K562 (cell line): ENCODE measurements around the gene ACAP3. TPM values are rescaled to one million over a fixed set of nuclear protein-coding genes. Genes with fewer than 3 reads are reported as not detected.

Experiments
- NONO ChIP-seq, 2 experiments: fragments of 200-400 bp in 1 of 2; fragments of 450-650 bp in 1 of 2; formaldehyde crosslinking in 1 of 2; IDR thresholded peaks; 2 replicates each; pipeline ENCODE4 v1.6.1; 2017; ENCODE audit warnings: low read depth in 2 of 2, mild to moderate bottlenecking in 2 of 2, moderate library complexity in 2 of 2, low read length in 1 of 2
- PHF8 ChIP-seq: fragments of 200-600 bp; sonication (generic); IDR thresholded peaks from 2 replicates; pipeline ENCODE4 v1.6.1; 2012; ENCODE audit warnings: mixed run types, mild to moderate bottlenecking, inconsistent platforms, low read length, moderate library complexity, borderline replicate concordance
- RBFOX2 ChIP-seq: fragments of 200-400 bp; formaldehyde crosslinking; IDR thresholded peaks from 2 replicates; pipeline ENCODE4 v1.6.1; 2017; ENCODE audit warnings: low read depth, mild to moderate bottlenecking, low read length, moderate library complexity
- REST ChIP-seq, 2 experiments: fragments of 450-650 bp; formaldehyde crosslinking in 1 of 2; IDR thresholded peaks; 2 replicates each; pipeline versions ENCODE4 v1.4.0 to v1.6.1; 2014 to 2020; ENCODE audit warnings: mild to moderate bottlenecking in 2 of 2, borderline replicate concordance in 1 of 2, low read depth in 1 of 2
- ZNF347 ChIP-seq: fragments of 450-650 bp; formaldehyde crosslinking; IDR thresholded peaks from 2 replicates; pipeline ENCODE4 v1.4.0; 2020; ENCODE audit warnings: low read depth, mild to moderate bottlenecking, moderate library complexity
- ZNF584 ChIP-seq: fragments of 200-800 bp; sonication (Bioruptor generic); IDR thresholded peaks from 2 replicates; pipeline ENCODE4 v1.6.1; 2016; ENCODE audit warnings: low read depth, mild to moderate bottlenecking, missing genetic modification characterization, missing compliant biosample characterization
- ZNF79 ChIP-seq: fragments of 250-450 bp; sonication (Bioruptor Pico); IDR thresholded peaks from 2 replicates; pipeline ENCODE4 v1.4.0; 2020; ENCODE audit warnings: low read depth, mild to moderate bottlenecking, moderate library complexity
- polyA plus RNA-seq, 8 experiments: library from polyadenylated mRNA; depleted of rRNA in 4 of 8; stranded (reverse) in 5 of 8; unstranded in 3 of 8; fragments of >200 nt; fragmentation: Nextera tagmentation in 2 of 8; fragmentation: Illumina TruSeq in 1 of 8; extraction: Ambion mirVana in 2 of 8; extraction: Trizol in 1 of 8; gene quantifications; 2 replicates each; pipeline versions ENCODE4 v1.2.1 to v1.2.3, GENCODE V29; 2011 to 2014; ENCODE audit warnings: inconsistent platforms in 1 of 8, missing spikeins in 1 of 8
- total RNA-seq, 7 experiments: library from RNA; depleted of rRNA in 6 of 7; stranded (reverse); fragments of >200 nt in 6 of 7; fragmentation: Illumina TruSeq in 2 of 7; extraction: Trizol in 2 of 7; gene quantifications; 2 replicates each; pipeline versions ENCODE4 v1.2.1 to v1.2.3, GENCODE V29; 2011 to 2021; ENCODE audit warnings: low replicate concordance in 1 of 7
- TF ChIP-seq, protein P1 (sequence below), 2 experiments: IDR thresholded peaks; 2 replicates each; pipeline ENCODE4 v1.6.1; 2011; ENCODE audit warnings: borderline replicate concordance in 1 of 2, control low read depth in 1 of 2, low read depth in 1 of 2, low read length in 1 of 2, mild to moderate bottlenecking in 1 of 2, mixed read lengths in 1 of 2, moderate library complexity in 1 of 2; ENCODE audit not compliant: insufficient read depth in 1 of 2, insufficient read length in 1 of 2, poor library complexity in 1 of 2, severe bottlenecking in 1 of 2; ENCODE audit errors: extremely low read depth in 1 of 2
- TF ChIP-seq, protein P2 (sequence below): fragments of 250-450 bp; sonication (Bioruptor Pico); IDR thresholded peaks from 2 replicates; pipeline ENCODE4 v1.6.1; 2021; ENCODE audit warnings: mild to moderate bottlenecking
- TF ChIP-seq, protein P3 (sequence below), 2 experiments: fragments of 250-450 bp in 1 of 2; fragments of 450-650 bp in 1 of 2; sonication (Bioruptor Pico) in 1 of 2; IDR thresholded peaks; 2 replicates each; pipeline versions ENCODE4 v1.6.1 to v1.8.0; 2016 to 2021; ENCODE audit warnings: mild to moderate bottlenecking in 2 of 2, moderate library complexity in 2 of 2, missing compliant biosample characterization in 1 of 2, missing genetic modification characterization in 1 of 2
- TF ChIP-seq, protein P4 (sequence below): sonication (generic); formaldehyde crosslinking; IDR thresholded peaks from 2 replicates; pipeline ENCODE4 v1.8.1; 2023; ENCODE audit warnings: mild to moderate bottlenecking, missing genetic modification reagents

The ACAP3 gene
- total and polyA plus RNA-seq, 9 of the 15 experiments (the other 6 are each of a cell fraction or from before 2014, with no cell fraction given), result 0.01 to 49.0 (median 12.0) TPM

DNA sequence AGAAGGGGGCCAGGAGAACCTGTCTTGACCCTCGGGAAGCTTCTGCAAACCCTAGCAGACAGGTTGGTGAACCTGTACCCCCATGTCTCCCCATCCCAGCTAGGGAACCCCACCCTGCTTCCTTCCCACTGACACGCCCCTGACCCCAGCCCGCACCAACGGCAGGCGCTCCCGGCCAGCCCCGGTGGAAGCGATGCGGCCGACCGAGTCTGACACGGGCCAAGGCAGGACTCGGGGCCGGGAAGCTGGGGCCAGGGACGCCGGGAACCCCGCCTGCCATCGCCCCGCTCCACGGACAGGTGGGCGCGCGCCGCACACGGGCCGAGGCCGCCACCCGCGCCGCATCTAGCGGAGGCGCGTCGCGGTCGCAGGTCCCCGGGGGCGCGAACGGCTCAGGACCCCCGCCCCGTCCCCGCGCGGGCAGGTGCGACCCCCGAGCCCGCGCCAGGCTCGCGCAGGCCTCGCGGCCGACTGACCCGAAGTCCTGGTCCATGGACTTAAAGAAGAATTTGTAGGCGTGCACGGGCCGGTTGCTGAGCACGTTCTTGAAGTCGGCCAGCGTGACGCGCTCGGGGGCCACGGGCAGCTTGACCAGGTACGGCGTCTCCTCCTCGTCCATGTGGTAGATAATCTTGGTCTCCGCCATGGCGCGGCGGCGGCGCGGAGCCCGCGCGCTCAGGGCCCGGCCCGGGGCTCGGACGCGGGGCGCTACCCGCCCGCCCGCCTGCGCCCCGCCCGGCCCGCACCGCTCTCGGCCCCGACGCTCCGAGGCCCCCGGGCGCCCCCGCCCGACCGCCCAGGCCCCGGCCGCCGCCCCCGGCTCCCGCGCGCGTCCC lies 40.9 kb upstream of the ACAP3 start (continued):
- TF ChIP-seq, protein P1, sequence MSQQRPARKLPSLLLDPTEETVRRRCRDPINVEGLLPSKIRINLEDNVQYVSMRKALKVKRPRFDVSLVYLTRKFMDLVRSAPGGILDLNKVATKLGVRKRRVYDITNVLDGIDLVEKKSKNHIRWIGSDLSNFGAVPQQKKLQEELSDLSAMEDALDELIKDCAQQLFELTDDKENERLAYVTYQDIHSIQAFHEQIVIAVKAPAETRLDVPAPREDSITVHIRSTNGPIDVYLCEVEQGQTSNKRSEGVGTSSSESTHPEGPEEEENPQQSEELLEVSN (IDR thresholded peaks at IDR 0.05; ENCODE audit: borderline replicate concordance in 1 of 2, extremely low read depth in 1 of 2, insufficient read depth in 1 of 2, insufficient read length in 1 of 2, low read depth in 1 of 2, low read length in 1 of 2, poor library complexity in 1 of 2, severe bottlenecking in 1 of 2), result peak; percentile 26
- TF ChIP-seq, protein P2, sequence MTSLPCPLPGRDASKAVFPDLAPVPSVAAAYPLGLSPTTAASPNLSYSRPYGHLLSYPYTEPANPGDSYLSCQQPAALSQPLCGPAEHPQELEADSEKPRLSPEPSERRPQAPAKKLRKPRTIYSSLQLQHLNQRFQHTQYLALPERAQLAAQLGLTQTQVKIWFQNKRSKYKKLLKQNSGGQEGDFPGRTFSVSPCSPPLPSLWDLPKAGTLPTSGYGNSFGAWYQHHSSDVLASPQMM (CRISPR knock-in tag), result no peak
- peak; percentile 5; the same call in 1 of the 2 replicates for TF ChIP-seq PHF8
- no peak for TF ChIP-seq REST (IDR thresholded peaks at IDR 0.05; ENCODE audit: borderline replicate concordance)
- peak; percentile 50; the same call in 1 of the 2 replicates for TF ChIP-seq REST (CRISPR knock-in tag; IDR thresholded peaks at IDR 0.05; ENCODE audit: low read depth)
- no peak for TF ChIP-seq ZNF584 (CRISPR knock-in tag)
- TF ChIP-seq, protein P3, sequence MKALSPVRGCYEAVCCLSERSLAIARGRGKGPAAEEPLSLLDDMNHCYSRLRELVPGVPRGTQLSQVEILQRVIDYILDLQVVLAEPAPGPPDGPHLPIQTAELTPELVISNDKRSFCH (CRISPR knock-in tag; IDR thresholded peaks at IDR 0.05), result no peak
- TF ChIP-seq, protein P3 (tag; IDR thresholded peaks at IDR 0.05), result peak; percentile 52; the same call in 1 of the 2 replicates
- TF ChIP-seq NONO (IDR thresholded peaks at IDR 0.05; ENCODE audit: low read depth in 2 of 2, low read length in 1 of 2), result 0 out of 4 replicates have a peak, but pooled peaks of 1 of the 2 experiments have one; percentile 70
- peak; percentile 46 for TF ChIP-seq RBFOX2
- TF ChIP-seq, protein P4, sequence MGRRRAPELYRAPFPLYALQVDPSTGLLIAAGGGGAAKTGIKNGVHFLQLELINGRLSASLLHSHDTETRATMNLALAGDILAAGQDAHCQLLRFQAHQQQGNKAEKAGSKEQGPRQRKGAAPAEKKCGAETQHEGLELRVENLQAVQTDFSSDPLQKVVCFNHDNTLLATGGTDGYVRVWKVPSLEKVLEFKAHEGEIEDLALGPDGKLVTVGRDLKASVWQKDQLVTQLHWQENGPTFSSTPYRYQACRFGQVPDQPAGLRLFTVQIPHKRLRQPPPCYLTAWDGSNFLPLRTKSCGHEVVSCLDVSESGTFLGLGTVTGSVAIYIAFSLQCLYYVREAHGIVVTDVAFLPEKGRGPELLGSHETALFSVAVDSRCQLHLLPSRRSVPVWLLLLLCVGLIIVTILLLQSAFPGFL (CRISPR knock-in tag), result no peak
- TF ChIP-seq ZNF347 (CRISPR knock-in tag), result no peak
- TF ChIP-seq ZNF79 (CRISPR knock-in tag), result no peak
